Measurements from ENCODE around the gene NUP188.

DNA sequence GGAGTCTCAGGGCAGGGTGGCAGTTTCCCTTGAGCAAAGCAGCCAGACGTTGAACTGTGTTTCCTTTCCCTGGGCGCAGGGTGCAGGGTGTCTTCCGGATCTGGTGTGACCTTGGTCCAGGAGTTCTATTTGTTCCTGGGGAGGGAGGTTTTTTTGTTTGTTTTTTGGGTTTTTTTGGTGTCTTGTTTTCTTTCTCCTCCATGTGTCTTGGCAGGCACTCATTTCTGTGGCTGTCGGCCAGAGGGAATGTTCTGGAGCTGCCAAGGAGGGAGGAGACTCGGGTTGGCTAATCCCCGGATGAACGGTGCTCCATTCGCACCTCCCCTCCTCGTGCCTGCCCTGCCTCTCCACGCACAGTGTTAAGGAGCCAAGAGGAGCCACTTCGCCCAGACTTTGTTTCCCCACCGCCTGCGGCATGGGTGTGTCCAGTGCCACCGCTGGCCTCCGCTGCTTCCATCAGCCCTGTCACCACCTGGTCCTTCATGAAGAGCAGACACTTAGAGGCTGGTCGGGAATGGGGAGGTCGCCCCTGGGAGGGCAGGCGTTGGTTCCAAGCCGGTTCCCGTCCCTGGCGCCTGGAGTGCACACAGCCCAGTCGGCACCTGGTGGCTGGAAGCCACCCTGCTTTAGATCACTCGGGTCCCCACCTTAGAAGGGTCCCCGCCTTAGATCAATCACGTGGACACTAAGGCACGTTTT, 30.2 kb upstream of the NUP188 start:
- no peak for TF ChIP-seq YY1 (IDR thresholded peaks at IDR 0.05; ENCODE audit: insufficient read depth, insufficient read length)
- TF ChIP-seq ZNF274 (IDR thresholded peaks at IDR 0.05; ENCODE audit: low read depth, low read length), result no peak
- TF ChIP-seq SUZ12 (IDR thresholded peaks at IDR 0.05; ENCODE audit: extremely low read depth, insufficient read depth, insufficient read length), result no peak

Data from NT2/D1 (cell line).